ENCODE data around the gene CTNNB1. TPM values are rescaled to one million over a fixed set of nuclear protein-coding genes. Genes with fewer than 3 reads are reported as not detected.

CTNNB1 gene
- total RNA-seq, 1 experiment from 2014 or later: 134 TPM

DNA sequence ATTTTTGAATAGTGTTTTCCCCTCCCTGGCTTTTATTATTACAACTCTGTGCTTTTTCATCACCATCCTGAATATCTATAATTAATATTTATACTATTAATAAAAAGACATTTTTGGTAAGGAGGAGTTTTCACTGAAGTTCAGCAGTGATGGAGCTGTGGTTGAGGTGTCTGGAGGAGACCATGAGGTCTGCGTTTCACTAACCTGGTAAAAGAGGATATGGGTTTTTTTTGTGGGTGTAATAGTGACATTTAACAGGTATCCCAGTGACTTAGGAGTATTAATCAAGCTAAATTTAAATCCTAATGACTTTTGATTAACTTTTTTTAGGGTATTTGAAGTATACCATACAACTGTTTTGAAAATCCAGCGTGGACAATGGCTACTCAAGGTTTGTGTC is 24.4 kb downstream of the CTNNB1 start:
- intact Hi-C loops (cut with micrococcal nuclease; ENCODE audit: unreplicated experiment): no loop called here

GRCh38 chr3:41224120-41224806 is 25.0 kb downstream of the CTNNB1 start:
- Histone ChIP-seq H3K4me1 (ENCODE audit: insufficient read depth, low read length, poor library complexity, severe bottlenecking) (no peaks in the 10 kb centered on the region), H3K4me3 (ENCODE audit: low read depth, low read length, poor library complexity, severe bottlenecking) (no peak overlapping the region), H3K27ac (ENCODE audit: low read depth, low read length, poor library complexity, severe bottlenecking) (no peak overlapping the region), H3K36me3 (ENCODE audit: insufficient read depth, low read length, poor library complexity, severe bottlenecking) (peaks cover 36% of the 10 kb centered on the region), H3K9me3 (ENCODE audit: low read depth, low read length, poor library complexity, severe bottlenecking) (no peaks in the 10 kb centered on the region), H3K27me3 (replicated peaks; ENCODE audit: insufficient read depth, low read depth, low read length, poor library complexity) (no peaks in the 10 kb centered on the region)
- intact Hi-C loops (cut with micrococcal nuclease; ENCODE audit: unreplicated experiment): no loop called here
- no peak for DNase-seq (ENCODE audit: low spot score)
- POLR2A ChIA-PET (ENCODE audit: low non-redundant PET): no interaction called here
- CTCF ChIA-PET: no interaction called here
- BruUV-seq (replicated peaks): no TSS peak
- no peak for TF ChIP-seq EZH2 (IDR thresholded peaks at IDR 0.05; ENCODE audit: borderline replicate concordance, low read depth, low read length, poor library complexity, severe bottlenecking)
- TF ChIP-seq, protein P1, sequence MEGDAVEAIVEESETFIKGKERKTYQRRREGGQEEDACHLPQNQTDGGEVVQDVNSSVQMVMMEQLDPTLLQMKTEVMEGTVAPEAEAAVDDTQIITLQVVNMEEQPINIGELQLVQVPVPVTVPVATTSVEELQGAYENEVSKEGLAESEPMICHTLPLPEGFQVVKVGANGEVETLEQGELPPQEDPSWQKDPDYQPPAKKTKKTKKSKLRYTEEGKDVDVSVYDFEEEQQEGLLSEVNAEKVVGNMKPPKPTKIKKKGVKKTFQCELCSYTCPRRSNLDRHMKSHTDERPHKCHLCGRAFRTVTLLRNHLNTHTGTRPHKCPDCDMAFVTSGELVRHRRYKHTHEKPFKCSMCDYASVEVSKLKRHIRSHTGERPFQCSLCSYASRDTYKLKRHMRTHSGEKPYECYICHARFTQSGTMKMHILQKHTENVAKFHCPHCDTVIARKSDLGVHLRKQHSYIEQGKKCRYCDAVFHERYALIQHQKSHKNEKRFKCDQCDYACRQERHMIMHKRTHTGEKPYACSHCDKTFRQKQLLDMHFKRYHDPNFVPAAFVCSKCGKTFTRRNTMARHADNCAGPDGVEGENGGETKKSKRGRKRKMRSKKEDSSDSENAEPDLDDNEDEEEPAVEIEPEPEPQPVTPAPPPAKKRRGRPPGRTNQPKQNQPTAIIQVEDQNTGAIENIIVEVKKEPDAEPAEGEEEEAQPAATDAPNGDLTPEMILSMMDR (conservative IDR thresholded peaks at IDR 0.05; ENCODE audit: low read depth, low read length): no peak

More for the DNA sequence above, 24.4 kb downstream of the CTNNB1 start:
- H3K36me3 ChIP-seq (ENCODE audit: insufficient read depth, low read length, poor library complexity, severe bottlenecking): peaks cover 36% of the 10 kb centered on the region
- no TSS peak for BruUV-seq (replicated peaks)
- H3K4me3 ChIP-seq (ENCODE audit: low read depth, low read length, poor library complexity, severe bottlenecking): no peak overlapping the region
- H3K27me3 ChIP-seq (replicated peaks; ENCODE audit: insufficient read depth, low read depth, low read length, poor library complexity): no peaks in the 10 kb centered on the region
- POLR2A ChIA-PET (ENCODE audit: low non-redundant PET): no interaction called here
- no peaks in the 10 kb centered on the region for H3K4me1 ChIP-seq (ENCODE audit: insufficient read depth, low read length, poor library complexity, severe bottlenecking)
- CTCF ChIA-PET: no interaction called here
- H3K27ac ChIP-seq (ENCODE audit: low read depth, low read length, poor library complexity, severe bottlenecking): no peak overlapping the region
- TF ChIP-seq EZH2 (IDR thresholded peaks at IDR 0.05; ENCODE audit: borderline replicate concordance, low read depth, low read length, poor library complexity, severe bottlenecking): no peak
- TF ChIP-seq, protein P1 (conservative IDR thresholded peaks at IDR 0.05; ENCODE audit: low read depth, low read length): no peak
- no peaks in the 10 kb centered on the region for H3K9me3 ChIP-seq (ENCODE audit: low read depth, low read length, poor library complexity, severe bottlenecking)
- DNase-seq (ENCODE audit: low spot score): no peak

GRCh38 chr3:41234823-41235721 is 35.8 kb downstream of the CTNNB1 start:
- no peak for DNase-seq (ENCODE audit: low spot score)
- ChIA-PET CTCF (no interaction called here), POLR2A (ENCODE audit: low non-redundant PET) (no interaction called here)
- Histone ChIP-seq H3K27me3 (replicated peaks; ENCODE audit: insufficient read depth, low read depth, low read length, poor library complexity) (no peaks in the 10 kb centered on the region), H3K4me3 (ENCODE audit: low read depth, low read length, poor library complexity, severe bottlenecking) (no peak overlapping the region), H3K4me1 (ENCODE audit: insufficient read depth, low read length, poor library complexity, severe bottlenecking) (no peaks in the 10 kb centered on the region), H3K9me3 (ENCODE audit: low read depth, low read length, poor library complexity, severe bottlenecking) (no peaks in the 10 kb centered on the region), H3K36me3 (ENCODE audit: insufficient read depth, low read length, poor library complexity, severe bottlenecking) (peaks cover 61% of the 10 kb centered on the region), H3K27ac (ENCODE audit: low read depth, low read length, poor library complexity, severe bottlenecking) (no peak overlapping the region)
- TF ChIP-seq, protein P1 (conservative IDR thresholded peaks at IDR 0.05; ENCODE audit: low read depth, low read length): no peak
- no peak for TF ChIP-seq EZH2 (IDR thresholded peaks at IDR 0.05; ENCODE audit: borderline replicate concordance, low read depth, low read length, poor library complexity, severe bottlenecking)
- intact Hi-C loops (cut with micrococcal nuclease; ENCODE audit: unreplicated experiment): no loop called here
- no TSS peak for BruUV-seq (replicated peaks)
